Stimulated activated naive CD4-positive, alpha-beta T cell treated with Interleukin-2 at 50 U/mL for 16 hours (primary cell): ENCODE data around the gene ARAP1.

ENCODE experiments used
- DNase-seq: peaks from one replicate; lab custom pipeline; 2025; lab: John Stamatoyannopoulos, UW

Gene ARAP1

DNA sequence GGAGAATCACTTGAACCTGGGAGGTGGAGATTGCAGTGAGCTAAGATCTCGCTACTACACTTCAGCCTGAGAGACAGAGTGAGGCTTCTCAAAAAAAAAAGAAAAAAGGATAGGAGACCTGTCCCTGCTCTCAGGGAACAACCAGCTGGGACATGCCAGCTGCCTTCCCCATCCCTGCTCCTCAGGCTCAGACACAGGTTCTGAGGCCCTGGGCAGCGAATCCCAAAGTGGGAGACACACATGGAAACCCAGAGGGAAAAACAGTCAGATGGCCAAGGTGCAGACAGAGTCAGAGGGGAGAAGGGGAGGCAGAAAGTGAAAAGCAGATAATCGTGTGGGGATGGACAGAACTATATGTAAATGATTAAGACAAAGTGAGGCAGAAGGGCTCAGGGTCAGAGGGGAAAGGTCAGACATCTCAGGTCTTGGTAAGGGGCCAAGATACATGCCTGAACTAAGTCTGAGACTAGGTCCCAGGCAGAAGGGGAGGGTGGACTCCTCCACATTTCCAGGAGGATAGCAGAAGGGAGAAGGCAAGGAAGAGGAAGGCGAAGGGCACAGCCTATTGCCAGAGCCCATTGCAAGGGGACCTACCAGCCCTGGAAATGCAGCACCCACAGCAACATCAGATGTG lies 27.4 kb upstream of the ARAP1 start:
- DNase-seq = no peak

DNA sequence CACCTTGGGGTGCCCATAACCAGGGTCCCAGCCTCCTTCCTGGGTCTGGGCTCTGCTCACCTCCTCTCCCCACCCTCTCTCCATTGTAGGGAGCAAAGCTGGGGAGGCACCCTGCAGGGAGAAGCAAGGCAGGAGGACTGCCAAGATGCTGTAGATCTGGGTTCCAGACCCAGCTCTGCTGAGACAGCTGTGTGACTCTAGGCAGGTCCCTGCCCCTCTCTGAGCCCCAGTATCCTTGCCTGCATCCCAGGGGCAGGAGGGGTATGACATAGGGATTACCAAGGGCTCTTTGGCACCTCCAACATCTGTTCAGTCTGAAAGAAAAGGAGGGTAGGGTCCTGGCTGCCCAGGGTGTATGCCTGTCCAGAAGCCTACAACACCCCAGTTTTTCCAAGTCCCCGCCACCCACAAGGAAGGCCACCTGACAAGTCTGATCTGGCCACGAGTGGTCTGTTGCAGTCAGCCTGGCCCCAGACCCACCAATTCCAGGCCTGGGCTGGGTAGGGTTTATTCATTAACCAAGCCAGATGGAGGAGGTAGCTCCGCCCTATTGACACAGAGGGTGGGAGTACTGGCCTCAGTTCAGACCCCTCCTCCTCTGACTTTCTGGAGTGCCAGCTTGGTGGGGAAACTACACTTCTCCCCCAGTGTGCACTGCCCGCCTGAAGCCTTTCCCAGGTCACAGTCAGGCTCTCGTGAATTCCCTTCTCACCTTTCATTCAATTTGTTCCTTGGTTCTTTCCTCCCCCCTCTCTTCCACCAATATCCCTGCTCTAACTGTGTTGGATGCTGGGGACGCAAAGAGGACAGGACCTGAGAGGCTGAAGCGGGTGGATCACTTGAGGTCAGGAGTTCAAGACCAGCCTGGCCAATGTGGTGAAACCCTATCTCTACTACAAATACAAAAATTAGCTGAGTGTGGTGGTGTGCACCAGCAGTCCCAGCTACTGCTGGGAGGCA lies 26.6 kb upstream of the ARAP1 start:
- DNase-seq = no peak

DNA sequence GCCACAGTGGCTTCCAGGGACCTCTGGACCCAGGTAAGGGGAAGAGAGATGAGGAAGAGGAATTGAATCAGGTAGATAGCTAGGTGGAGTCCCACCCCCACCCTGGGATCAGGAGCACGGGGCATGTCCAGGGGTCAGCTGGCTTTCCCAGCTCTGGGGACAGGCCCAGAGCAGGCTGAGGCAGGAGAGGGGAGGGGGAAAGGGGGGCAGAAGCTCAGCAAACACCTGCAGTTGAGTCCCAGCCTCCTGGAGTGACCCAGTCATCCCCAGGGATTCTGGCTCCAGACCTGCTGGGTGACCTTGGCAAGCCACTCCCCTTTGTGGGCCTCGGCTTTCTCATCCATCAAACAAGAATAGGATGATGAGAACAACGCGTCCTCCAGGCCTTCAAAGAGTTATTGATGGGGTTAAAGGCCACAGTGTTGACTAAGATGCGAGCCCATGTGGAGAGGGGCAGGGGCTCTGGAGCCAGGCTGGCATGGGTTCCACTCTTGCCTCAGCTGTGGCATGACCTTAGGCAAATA lies 25.6 kb upstream of the ARAP1 start:
- DNase-seq = no peak

GRCh38 chr11:72776844-72777754 lies 24.9 kb upstream of the ARAP1 start:
- no peak for DNase-seq

DNA sequence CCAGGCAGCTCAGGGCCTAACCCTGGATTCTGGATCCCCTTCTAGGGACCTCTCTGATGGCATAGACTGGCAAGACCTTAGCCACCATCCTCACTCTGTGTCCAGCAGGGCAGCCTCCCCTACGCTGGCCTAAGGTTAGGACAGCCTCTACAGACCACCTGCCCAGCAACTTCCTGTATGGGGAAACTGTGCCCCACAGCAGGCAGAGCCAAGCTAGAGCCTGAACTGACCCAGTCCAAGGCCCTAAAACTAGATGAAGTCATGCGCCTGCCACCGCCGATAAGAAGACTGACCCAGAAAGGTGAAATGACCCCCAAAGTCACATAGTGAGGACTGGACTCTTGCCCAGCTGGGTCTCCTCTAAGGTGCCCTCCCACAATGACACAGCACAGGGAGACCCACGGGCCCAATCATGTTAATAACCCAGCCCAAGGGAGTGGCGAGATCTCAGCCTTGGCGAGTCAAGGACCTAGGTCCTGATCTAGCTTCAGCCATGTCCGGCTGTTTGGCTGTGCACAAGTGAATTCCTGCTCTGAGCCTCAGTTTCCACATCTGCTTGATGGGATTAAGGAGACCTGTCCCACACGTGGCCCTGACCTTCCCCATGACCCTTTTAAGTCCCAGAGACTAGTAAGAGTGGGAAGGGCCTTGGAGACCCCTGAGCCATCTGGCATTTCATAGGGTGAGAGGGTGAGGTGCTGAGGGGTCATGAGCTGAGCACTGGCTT lies 24.1 kb upstream of the ARAP1 start:
- DNase-seq = no peak

DNA sequence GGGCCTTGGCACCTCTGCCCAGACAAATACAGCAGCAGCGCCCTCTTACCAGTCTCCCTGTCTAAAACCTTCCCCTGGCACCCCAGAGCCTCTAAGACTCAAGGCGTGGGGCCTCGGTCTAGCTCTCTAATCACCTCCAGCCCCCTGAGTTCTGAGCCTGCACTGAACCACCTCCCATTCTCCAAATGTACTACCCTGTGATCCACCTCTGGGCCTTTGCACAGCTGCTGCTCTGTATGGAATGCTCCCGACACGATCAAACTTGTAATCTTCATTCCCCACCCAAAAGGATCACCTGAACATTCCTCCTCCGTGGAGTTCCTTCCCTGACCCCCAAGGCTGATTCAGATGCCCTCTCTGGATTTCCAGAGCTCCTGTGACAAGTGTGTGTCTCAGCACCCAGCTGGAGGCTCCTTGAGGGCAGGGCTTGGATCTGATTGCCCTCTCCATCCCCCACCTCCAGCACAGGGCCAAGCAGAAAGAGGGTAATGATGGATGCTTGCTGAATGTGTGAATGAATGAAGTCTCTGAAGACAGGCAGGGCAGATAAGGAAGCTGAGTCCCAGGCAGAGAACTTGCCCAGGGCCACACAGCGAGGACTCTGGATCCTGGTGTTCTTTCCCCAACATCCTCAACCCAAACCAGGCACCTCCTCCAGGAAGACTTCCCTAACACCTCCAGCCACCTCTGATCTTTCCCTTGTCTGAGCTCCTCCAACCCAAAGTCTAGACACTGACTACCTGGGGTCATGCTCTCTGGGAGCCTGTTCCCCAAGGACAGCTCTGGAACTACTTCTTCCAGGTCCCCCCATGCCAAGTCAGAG lies 23.3 kb upstream of the ARAP1 start:
- no peak for DNase-seq

DNA sequence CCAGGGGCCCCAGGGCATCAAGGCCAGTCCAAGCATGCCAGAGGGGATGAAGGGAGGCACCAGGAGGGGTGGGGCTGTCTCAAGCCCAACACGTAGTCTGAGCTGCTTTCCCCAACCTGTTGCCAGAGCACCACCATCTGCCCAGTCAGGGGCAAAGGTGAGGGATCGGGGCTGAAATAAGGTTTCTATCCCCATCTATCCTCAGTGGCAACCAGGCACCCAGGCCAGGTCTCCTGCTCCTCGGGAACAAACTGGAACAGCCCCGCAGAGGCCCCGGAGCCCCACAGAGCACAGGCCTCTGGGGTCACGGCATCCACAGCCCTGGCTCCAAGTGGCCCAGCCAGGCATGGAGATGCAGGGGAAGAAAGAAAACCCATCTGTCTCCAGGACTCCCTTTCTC lies 22.3 kb upstream of the ARAP1 start:
- DNase-seq = no peak

DNA sequence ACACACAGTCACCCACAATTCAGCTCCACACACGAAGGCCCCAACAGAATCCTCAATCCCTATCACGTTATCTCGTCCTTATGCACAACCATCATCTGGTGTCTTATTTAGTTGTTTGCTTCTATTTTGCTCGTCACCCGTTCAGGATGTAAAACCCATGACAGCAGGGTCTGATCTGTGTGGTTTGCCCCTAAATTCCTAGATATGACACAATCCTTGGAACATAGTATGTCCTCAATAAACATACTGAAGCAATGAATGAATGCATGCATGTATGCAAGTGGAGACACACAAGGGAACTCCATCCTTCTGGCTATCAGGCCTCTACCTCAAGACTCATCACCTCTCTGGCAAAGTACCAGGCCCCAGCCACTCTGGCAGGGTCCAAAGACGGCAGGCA lies 21.5 kb upstream of the ARAP1 start:
- DNase-seq = no peak

DNA sequence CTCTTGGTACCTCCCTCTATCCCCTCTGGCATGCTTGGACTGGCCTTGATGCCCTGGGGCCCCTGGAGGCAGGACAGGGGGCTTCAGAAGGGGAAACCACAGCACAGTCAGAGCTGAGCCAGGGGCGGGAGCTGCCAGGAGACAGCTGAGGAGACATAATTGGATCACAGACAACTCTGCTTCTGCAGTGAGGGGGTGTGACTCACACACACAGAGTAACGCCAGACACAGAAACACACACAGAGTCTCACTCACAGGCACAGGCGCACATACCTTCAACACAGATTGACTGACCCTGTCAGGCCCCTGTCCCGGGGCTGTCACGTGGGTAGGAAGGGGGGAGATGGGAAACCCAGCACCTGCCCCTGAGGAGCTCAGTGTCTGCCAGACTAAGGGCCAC lies 21.1 kb upstream of the ARAP1 start:
- no peak for DNase-seq

DNA sequence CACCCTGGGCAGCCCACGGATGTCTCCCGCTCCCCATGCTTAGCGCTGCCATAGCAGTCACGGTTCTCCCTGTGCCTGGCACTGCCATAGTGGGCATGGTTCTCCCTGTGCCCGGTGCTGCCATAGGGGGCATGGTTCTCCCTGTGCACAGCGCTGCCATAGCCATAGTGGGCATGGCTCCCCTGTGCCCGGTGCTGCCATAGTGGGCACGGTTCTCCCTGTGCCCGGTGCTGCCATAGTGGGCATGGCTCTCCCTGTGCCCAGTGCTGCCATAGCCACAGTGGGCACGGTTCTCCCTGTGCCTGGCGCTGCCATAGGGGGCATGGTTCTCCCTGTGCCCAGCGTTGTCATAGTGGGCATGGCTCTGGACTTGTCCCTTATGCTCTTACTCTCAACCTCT lies 19.9 kb upstream of the ARAP1 start:
- DNase-seq = no peak

DNA sequence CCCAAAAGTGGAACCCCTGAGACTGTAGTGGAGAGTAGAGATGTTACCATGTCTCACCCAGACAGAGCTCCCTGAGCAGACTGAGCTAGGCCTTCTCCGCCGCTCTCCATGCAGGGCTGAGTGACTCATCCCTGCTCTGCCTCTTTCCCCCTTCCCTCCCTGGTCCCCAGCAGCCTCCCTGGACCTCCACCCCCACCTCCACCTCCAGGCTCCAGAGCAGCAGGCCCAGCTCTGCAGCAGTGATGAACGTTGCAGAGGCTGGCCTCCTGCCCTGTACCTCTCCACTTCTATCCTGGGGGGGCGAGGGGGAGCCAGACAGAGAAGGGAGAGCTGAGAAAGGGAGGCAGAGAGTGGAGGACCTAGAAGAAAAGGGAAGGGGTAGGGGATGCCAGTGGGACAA lies 19.3 kb upstream of the ARAP1 start:
- no peak for DNase-seq

GRCh38 chr11:72770799-72771198 lies 18.6 kb upstream of the ARAP1 start:
- no peak for DNase-seq

GRCh38 chr11:72769680-72770079 lies 17.5 kb upstream of the ARAP1 start:
- DNase-seq = no peak

DNA sequence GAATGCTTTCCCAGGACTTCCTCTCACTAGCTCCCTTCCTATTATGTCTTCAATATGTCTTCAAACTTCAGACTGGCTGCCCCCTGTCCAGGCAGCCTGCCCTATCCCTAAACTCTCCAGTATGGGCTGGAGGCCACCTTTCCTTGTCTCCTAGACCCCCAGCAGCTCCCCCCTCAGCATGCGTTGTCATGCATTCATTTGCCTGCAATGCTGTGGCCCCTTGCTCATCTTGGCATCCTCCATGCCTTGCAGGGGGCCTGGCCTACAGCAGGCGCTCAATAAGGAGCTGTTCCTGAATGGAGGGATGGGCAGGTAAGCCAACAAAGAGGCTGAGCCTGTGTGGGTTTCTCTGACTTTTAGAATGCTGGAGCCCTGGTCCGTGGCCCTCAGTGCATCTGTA lies 16.4 kb upstream of the ARAP1 start:
- no peak for DNase-seq

- no peak for DNase-seq
Observed at GRCh38 chr11:72767203-72768062, 15.2 kb upstream of the ARAP1 start.

DNA sequence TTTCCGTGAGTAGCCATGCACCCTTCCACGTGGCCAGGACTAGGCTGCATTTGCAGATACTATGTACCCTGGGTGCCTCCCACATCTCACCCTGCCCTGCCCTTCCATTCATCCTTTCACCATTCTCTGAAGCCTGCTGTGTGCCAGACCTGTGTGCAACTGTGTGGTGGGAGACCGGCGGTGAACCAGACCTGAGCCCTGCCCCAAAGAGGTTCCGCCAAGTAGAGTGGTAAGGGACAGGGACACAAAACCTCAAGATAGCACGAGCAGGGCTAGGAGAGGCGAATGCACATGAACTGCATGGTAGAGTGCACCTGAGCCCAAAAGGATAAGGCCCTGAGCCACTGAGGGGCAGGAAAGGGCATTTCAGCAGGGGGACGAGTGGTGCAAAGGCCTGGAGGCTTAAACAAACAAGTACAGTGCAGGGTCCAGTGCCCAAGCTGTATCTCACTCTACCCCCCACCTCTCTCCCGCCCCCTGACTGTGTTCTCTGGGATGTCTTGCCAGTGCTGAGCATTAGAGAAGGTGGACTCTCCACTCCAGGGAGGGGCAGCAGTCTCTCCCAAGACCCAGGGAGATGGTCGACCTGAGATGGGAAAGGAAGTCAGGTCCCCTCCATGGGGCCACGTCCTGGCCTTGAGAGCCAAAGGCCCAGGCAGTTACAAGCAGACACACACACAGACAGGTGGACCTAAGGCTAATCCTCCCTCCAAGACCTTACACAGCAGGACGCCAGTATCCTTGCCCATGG lies 14.1 kb upstream of the ARAP1 start:
- DNase-seq = no peak

DNA sequence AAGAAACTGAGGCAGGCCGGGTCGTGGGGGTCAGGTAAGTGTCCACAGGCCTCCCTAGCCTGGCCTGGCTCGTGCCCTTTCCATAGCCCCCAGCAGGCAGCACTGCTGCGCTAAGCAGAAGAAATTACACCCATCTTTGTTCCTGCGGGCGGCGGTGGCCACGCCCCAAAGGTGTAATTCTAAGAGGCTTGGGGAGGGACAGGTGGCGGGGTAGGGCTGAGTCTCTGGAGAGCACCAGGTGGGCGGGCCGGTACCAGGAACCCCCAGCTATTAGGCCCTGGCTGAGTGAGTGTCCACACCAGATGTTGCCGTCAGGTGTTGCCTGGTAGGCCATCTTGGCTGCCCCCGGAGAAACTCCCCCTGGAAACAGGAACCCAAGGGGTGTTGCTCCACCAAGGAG lies 12.3 kb upstream of the ARAP1 start:
- no peak for DNase-seq

- no peak for DNase-seq
Observed at GRCh38 chr11:72763823-72764222, 11.6 kb upstream of the ARAP1 start.
